Ishikawa (cell line): ENCODE results near the gene DDX42.

ENCODE experiments used
- CEBPB ChIP-seq: IDR thresholded peaks from 2 replicates; pipeline ENCODE4 v1.6.1; 2012
- CREB1 ChIP-seq: IDR thresholded peaks from 2 replicates; pipeline ENCODE4 v1.6.1; 2012; ENCODE audit warnings: low read depth
- EP300 ChIP-seq: IDR thresholded peaks from 2 replicates; pipeline ENCODE4 v1.6.1; 2012; ENCODE audit warnings: borderline replicate concordance
- FOXM1 ChIP-seq: IDR thresholded peaks from 2 replicates; pipeline ENCODE4 v1.6.1; 2012; ENCODE audit warnings: low read depth, borderline replicate concordance
- NFIC ChIP-seq: IDR thresholded peaks from 2 replicates; pipeline ENCODE4 v1.6.1; 2012
- RAD21 ChIP-seq: IDR thresholded peaks from 2 replicates; pipeline ENCODE4 v1.6.1; 2012; ENCODE audit warnings: low read depth
- TAF1 ChIP-seq: IDR thresholded peaks from 2 replicates; pipeline ENCODE4 v1.6.1; 2012; ENCODE audit warnings: low read depth, mild to moderate bottlenecking
- TCF12 ChIP-seq: IDR thresholded peaks from 2 replicates; pipeline ENCODE4 v1.6.1; 2012; ENCODE audit warnings: low read depth
- YY1 ChIP-seq: IDR thresholded peaks from 2 replicates; pipeline ENCODE4 v1.6.1; 2012; ENCODE audit warnings: low read depth
- ZBTB7A ChIP-seq: IDR thresholded peaks from 2 replicates; pipeline ENCODE4 v1.6.1; 2012; ENCODE audit warnings: low read depth
- TF ChIP-seq, protein P1 (sequence below): IDR thresholded peaks from 2 replicates; pipeline ENCODE4 v1.6.1; 2012
- TF ChIP-seq, protein P2 (sequence below): IDR thresholded peaks from 2 replicates; pipeline ENCODE4 v1.6.1; 2012; ENCODE audit warnings: low read depth, mild to moderate bottlenecking

DNA sequence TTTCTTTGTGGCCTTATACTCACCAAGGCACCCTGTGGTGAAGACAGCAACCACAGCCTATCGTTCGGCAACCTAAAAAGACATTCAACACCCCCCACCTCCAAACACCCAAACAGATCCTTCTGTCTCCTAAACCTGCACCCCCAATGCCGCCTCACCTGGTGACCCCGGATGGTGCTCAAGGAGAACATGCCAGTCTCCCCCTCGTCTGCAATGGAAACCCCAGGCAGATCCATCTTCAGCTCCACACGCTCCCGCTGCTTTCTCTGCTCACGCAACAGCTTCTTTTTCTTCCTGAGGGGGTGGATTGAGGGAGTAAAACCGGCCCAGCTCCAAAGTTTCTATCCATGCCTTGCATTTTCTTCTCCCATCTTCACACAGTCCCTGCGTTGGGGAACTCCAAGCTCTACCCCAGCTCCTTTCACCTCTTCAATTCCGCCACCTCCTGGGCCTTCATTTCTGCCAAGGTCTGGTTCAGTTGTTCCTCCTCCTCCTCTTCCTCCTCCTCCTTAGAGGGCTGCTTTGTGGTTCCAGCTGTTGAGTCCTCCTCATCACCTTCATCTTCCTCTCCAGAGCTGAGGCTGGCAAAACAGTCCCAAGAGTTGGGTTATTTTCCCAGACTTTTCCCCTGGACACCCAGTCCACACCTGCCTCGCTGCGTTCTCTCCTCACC lies 49.8 kb downstream of the DDX42 start:
- no peak for TF ChIP-seq TCF12
- TF ChIP-seq RAD21: no peak
- TF ChIP-seq NFIC: no peak
- no peak for TF ChIP-seq FOXM1
- no peak for TF ChIP-seq TAF1
- TF ChIP-seq, protein P1, sequence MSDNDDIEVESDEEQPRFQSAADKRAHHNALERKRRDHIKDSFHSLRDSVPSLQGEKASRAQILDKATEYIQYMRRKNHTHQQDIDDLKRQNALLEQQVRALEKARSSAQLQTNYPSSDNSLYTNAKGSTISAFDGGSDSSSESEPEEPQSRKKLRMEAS: no peak
- no peak for TF ChIP-seq EP300
- TF ChIP-seq CEBPB: no peak
- TF ChIP-seq, protein P2, sequence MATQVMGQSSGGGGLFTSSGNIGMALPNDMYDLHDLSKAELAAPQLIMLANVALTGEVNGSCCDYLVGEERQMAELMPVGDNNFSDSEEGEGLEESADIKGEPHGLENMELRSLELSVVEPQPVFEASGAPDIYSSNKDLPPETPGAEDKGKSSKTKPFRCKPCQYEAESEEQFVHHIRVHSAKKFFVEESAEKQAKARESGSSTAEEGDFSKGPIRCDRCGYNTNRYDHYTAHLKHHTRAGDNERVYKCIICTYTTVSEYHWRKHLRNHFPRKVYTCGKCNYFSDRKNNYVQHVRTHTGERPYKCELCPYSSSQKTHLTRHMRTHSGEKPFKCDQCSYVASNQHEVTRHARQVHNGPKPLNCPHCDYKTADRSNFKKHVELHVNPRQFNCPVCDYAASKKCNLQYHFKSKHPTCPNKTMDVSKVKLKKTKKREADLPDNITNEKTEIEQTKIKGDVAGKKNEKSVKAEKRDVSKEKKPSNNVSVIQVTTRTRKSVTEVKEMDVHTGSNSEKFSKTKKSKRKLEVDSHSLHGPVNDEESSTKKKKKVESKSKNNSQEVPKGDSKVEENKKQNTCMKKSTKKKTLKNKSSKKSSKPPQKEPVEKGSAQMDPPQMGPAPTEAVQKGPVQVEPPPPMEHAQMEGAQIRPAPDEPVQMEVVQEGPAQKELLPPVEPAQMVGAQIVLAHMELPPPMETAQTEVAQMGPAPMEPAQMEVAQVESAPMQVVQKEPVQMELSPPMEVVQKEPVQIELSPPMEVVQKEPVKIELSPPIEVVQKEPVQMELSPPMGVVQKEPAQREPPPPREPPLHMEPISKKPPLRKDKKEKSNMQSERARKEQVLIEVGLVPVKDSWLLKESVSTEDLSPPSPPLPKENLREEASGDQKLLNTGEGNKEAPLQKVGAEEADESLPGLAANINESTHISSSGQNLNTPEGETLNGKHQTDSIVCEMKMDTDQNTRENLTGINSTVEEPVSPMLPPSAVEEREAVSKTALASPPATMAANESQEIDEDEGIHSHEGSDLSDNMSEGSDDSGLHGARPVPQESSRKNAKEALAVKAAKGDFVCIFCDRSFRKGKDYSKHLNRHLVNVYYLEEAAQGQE: no peak
- TF ChIP-seq YY1: no peak
- TF ChIP-seq CREB1: no peak
- TF ChIP-seq ZBTB7A: no peak
